Measurements from ENCODE around the gene KDM2B. TPM values are rescaled to one million over a fixed set of nuclear protein-coding genes. Genes with fewer than 3 reads are reported as not detected.

Gene KDM2B
- total RNA-seq, 2 donors from 2014 or later = 35.9 to 60.1 TPM

GRCh38 chr12:121454921-121455320 lies 125.9 kb downstream of the KDM2B start:
- H3K36me3 Mint-ChIP-seq = no peaks in the 10 kb centered on the region
- peaks cover 37 to 38% of the 10 kb centered on the region in 2 donors for H3K4me1 Mint-ChIP-seq (ENCODE audit: low read depth in 2 of 2)
- peak overlapping the region in 1 of 2 donors; percentile 30 for H3K27ac Mint-ChIP-seq
- ATAC-seq (no peak), DNase-seq (ENCODE audit: low spot score) (no peak)
- no peaks in the 10 kb centered on the region for H3K9me3 Mint-ChIP-seq
- H3K27me3 Mint-ChIP-seq = no peaks in the 10 kb centered on the region
- H3K4me3 Mint-ChIP-seq = no peak overlapping the region

- Mint-ChIP-seq H3K27ac (no peak overlapping the region), H3K27me3 (no peaks in the 10 kb centered on the region), H3K36me3 (no peaks in the 10 kb centered on the region), H3K4me1 (ENCODE audit: low read depth in 2 of 2) (peaks cover 33 to 37% of the 10 kb centered on the region in 2 donors), H3K9me3 (no peaks in the 10 kb centered on the region), H3K4me3 (no peak overlapping the region)
- DNase-seq (ENCODE audit: low spot score) (no peak), ATAC-seq (no peak)
Measured at GRCh38 chr12:121453629-121454028, 127.2 kb downstream of the KDM2B start.

GRCh38 chr12:121452985-121453360 lies 127.8 kb downstream of the KDM2B start:
- no peaks in the 10 kb centered on the region for H3K36me3 Mint-ChIP-seq
- DNase-seq (ENCODE audit: low spot score) = no peak
- no peak for ATAC-seq
- peaks cover 33 to 40% of the 10 kb centered on the region in 2 donors for H3K4me1 Mint-ChIP-seq (ENCODE audit: low read depth in 2 of 2)
- no peaks in the 10 kb centered on the region for H3K9me3 Mint-ChIP-seq
- H3K4me3 Mint-ChIP-seq = no peak overlapping the region
- no peak overlapping the region for H3K27ac Mint-ChIP-seq
- no peaks in the 10 kb centered on the region for H3K27me3 Mint-ChIP-seq

- Mint-ChIP-seq H3K36me3 (no peaks in the 10 kb centered on the region), H3K9me3 (no peaks in the 10 kb centered on the region), H3K27ac (peak overlapping the region in 1 of 2 donors; percentile 73), H3K4me3 (no peak overlapping the region), H3K27me3 (no peaks in the 10 kb centered on the region), H3K4me1 (ENCODE audit: low read depth in 2 of 2) (peaks cover 28 to 37% of the 10 kb centered on the region in 2 donors)
- ATAC-seq (peak; percentile 18 to 38), DNase-seq (ENCODE audit: low spot score) (no peak)
Measured at GRCh38 chr12:121452340-121452984, 128.4 kb downstream of the KDM2B start.

- no peaks in the 10 kb centered on the region for H3K36me3 Mint-ChIP-seq
- H3K27ac Mint-ChIP-seq = peak overlapping the region in 1 of 2 donors; percentile 73
- ATAC-seq (peak in 1 of 2 donors; percentile 64), DNase-seq (ENCODE audit: low spot score) (no peak)
- H3K27me3 Mint-ChIP-seq = no peaks in the 10 kb centered on the region
- H3K9me3 Mint-ChIP-seq = no peaks in the 10 kb centered on the region
- H3K4me1 Mint-ChIP-seq (ENCODE audit: low read depth in 2 of 2) = peaks cover 23 to 33% of the 10 kb centered on the region in 2 donors
- H3K4me3 Mint-ChIP-seq = no peak overlapping the region
Measured at GRCh38 chr12:121451961-121452339, 128.9 kb downstream of the KDM2B start.

GRCh38 chr12:121448771-121449315 lies 132.0 kb downstream of the KDM2B start:
- no peak for ATAC-seq
- Mint-ChIP-seq H3K9me3 (no peaks in the 10 kb centered on the region), H3K4me3 (no peak overlapping the region), H3K27me3 (no peaks in the 10 kb centered on the region), H3K4me1 (ENCODE audit: low read depth in 2 of 2) (peaks cover 7 to 10% of the 10 kb centered on the region in 2 donors), H3K36me3 (no peaks in the 10 kb centered on the region), H3K27ac (no peak overlapping the region)
- no peak for DNase-seq (ENCODE audit: low spot score)

GRCh38 chr12:121446750-121447149 lies 134.1 kb downstream of the KDM2B start:
- H3K4me1 Mint-ChIP-seq (ENCODE audit: low read depth in 2 of 2) = peaks cover 2 to 5% of the 10 kb centered on the region in 2 donors
- no peaks in the 10 kb centered on the region for H3K27me3 Mint-ChIP-seq
- no peak overlapping the region for H3K4me3 Mint-ChIP-seq
- DNase-seq (ENCODE audit: low spot score) (no peak), ATAC-seq (no peak)
- no peaks in the 10 kb centered on the region for H3K36me3 Mint-ChIP-seq
- H3K9me3 Mint-ChIP-seq = no peaks in the 10 kb centered on the region
- no peak overlapping the region for H3K27ac Mint-ChIP-seq

GRCh38 chr12:121444842-121445202 lies 136.0 kb downstream of the KDM2B start:
- no peak for ATAC-seq
- peaks cover 0 to 4% of the 10 kb centered on the region in 2 donors for H3K4me1 Mint-ChIP-seq (ENCODE audit: low read depth in 2 of 2)
- H3K27me3 Mint-ChIP-seq = no peaks in the 10 kb centered on the region
- no peak for DNase-seq (ENCODE audit: low spot score)
- H3K4me3 Mint-ChIP-seq = no peak overlapping the region
- H3K27ac Mint-ChIP-seq = no peak overlapping the region
- no peaks in the 10 kb centered on the region for H3K9me3 Mint-ChIP-seq
- H3K36me3 Mint-ChIP-seq = no peaks in the 10 kb centered on the region

- no peak for ATAC-seq
- Mint-ChIP-seq H3K27ac (no peak overlapping the region), H3K36me3 (no peaks in the 10 kb centered on the region), H3K4me3 (no peak overlapping the region), H3K9me3 (no peaks in the 10 kb centered on the region), H3K27me3 (no peaks in the 10 kb centered on the region), H3K4me1 (ENCODE audit: low read depth in 2 of 2) (peaks cover 0 to 4% of the 10 kb centered on the region in 2 donors)
- DNase-seq (ENCODE audit: low spot score) = no peak
Measured at GRCh38 chr12:121443911-121444841, 136.6 kb downstream of the KDM2B start.

GRCh38 chr12:121443193-121443870 lies 137.5 kb downstream of the KDM2B start:
- Mint-ChIP-seq H3K27me3 (no peaks in the 10 kb centered on the region), H3K4me3 (no peak overlapping the region), H3K9me3 (no peaks in the 10 kb centered on the region), H3K4me1 (ENCODE audit: low read depth in 2 of 2) (peaks cover 0 to under 1% of the 10 kb centered on the region in 2 donors), H3K27ac (no peak overlapping the region), H3K36me3 (no peaks in the 10 kb centered on the region)
- DNase-seq (ENCODE audit: low spot score) (no peak), ATAC-seq (peak; percentile 63 to 76)

- no peak for ATAC-seq
- Mint-ChIP-seq H3K9me3 (no peaks in the 10 kb centered on the region), H3K4me3 (no peak overlapping the region), H3K4me1 (ENCODE audit: low read depth in 2 of 2) (no peaks in the 10 kb centered on the region), H3K36me3 (no peaks in the 10 kb centered on the region), H3K27ac (no peak overlapping the region), H3K27me3 (no peaks in the 10 kb centered on the region)
- no peak for DNase-seq (ENCODE audit: low spot score)
Measured at GRCh38 chr12:121442028-121442948, 138.5 kb downstream of the KDM2B start.

- no peaks in the 10 kb centered on the region for H3K27me3 Mint-ChIP-seq
- no peaks in the 10 kb centered on the region for H3K4me1 Mint-ChIP-seq (ENCODE audit: low read depth in 2 of 2)
- H3K9me3 Mint-ChIP-seq = no peaks in the 10 kb centered on the region
- DNase-seq (ENCODE audit: low spot score) = no peak
- ATAC-seq = no peak
- no peak overlapping the region for H3K27ac Mint-ChIP-seq
- H3K36me3 Mint-ChIP-seq = peaks cover 7% of the 10 kb centered on the region
- no peak overlapping the region for H3K4me3 Mint-ChIP-seq
Measured at GRCh38 chr12:121441555-121441954, 139.3 kb downstream of the KDM2B start.

GRCh38 chr12:121440768-121441167 lies 140.1 kb downstream of the KDM2B start:
- Mint-ChIP-seq H3K27me3 (no peaks in the 10 kb centered on the region), H3K4me3 (no peak overlapping the region), H3K36me3 (peaks cover 11% of the 10 kb centered on the region), H3K27ac (no peak overlapping the region), H3K4me1 (ENCODE audit: low read depth in 2 of 2) (no peaks in the 10 kb centered on the region), H3K9me3 (no peaks in the 10 kb centered on the region)
- no peak for DNase-seq (ENCODE audit: low spot score)
- ATAC-seq = no peak
